Colonic mucosa (tissue), 4 donors: ENCODE measurements around the gene ABHD10. TPM values are rescaled to one million over a fixed set of nuclear protein-coding genes. Genes with fewer than 3 reads are reported as not detected.

Source experiments
- DNase-seq: peaks from one replicate; pipeline ENCODE4 v3.0.0-alpha.2; 2020
- H3K27ac ChIP-seq: fragments of 200-600 bp; one replicate; pipeline ENCODE4 v1.8.0; 2021
- H3K27me3 ChIP-seq: fragments of 200-600 bp; one replicate; pipeline ENCODE4 v1.8.0; 2021
- H3K36me3 ChIP-seq: fragments of 200-600 bp; one replicate; pipeline ENCODE4 v1.8.0; 2021
- H3K4me1 ChIP-seq: fragments of 200-600 bp; one replicate; pipeline ENCODE4 v1.8.0; 2021; ENCODE audit warnings: mild to moderate bottlenecking
- H3K4me3 ChIP-seq: fragments of 200-600 bp; one replicate; pipeline ENCODE4 v1.8.0; 2021
- H3K9ac ChIP-seq, 2 donors: one replicate each; pipeline ENCODE4 v1.7.0; 2013; ENCODE audit warnings: control low read depth in 2 of 2, low read depth in 2 of 2, low read length in 2 of 2
- H3K9me3 ChIP-seq: fragments of 200-600 bp; one replicate; pipeline ENCODE4 v1.8.0; 2021
- CTCF ChIP-seq: fragments of 200-600 bp; IDR thresholded peaks from one replicate; pipeline ENCODE4 v1.8.0; 2022; ENCODE audit warnings: antibody characterized with exemption, mild to moderate bottlenecking
- intact Hi-C: fragments of 100-400 bp; cut with DNase I; formaldehyde crosslinking; loops from one replicate; pipeline ENCODE4 v1.14.1; 2022
- total RNA-seq, 2 donors: library from RNA; stranded (reverse); fragmentation: NEBNext Ultra II Directional in 1 of 2; extraction: Animal tissue kit (Norgen Biotek cat#: 25700) in 1 of 2; gene quantifications; one replicate each; pipeline ENCODE4 v1.2.1, GENCODE V29; 2021
- donor health status: healthy.
- donor health status: DM: no; HTN: no; CAD: no.
- donor health status: DM: no; HTN: no; CAD: no.

Gene ABHD10
- total RNA-seq = 10 to 100 TPM; 27.8 to 31.7 TPM

- H3K4me3 ChIP-seq = peak within 1 kb of the TSS; percentile 68
- intact Hi-C loops = loop anchor here (10.0 kb wide), 1 partner anchor 114 kb away; no protein-coding TSS in a partner anchor
- H3K4me1 ChIP-seq = peaks cover 9% of the 10 kb centered on the region
- peak; percentile 98 for DNase-seq
- H3K36me3 ChIP-seq = no peaks in the 10 kb centered on the region
- no peak for TF ChIP-seq CTCF
- H3K9me3 ChIP-seq = no peaks in the 10 kb centered on the region
- no peaks in the 10 kb centered on the region for H3K27me3 ChIP-seq
- peak within 1 kb of the TSS; percentile 77 to 80 for H3K9ac ChIP-seq
- H3K27ac ChIP-seq = peak within 1 kb of the TSS; percentile 64
Measured at GRCh38 chr3:111978583-111979433, at the start of gene ABHD10. Gene ABHD10, plus strand, starts transcription at chr3:111979026. Its CDS starts 36 bp downstream, at chr3:111979062.

GRCh38 chr3:111929484-111929883 lies 49.3 kb upstream of the ABHD10 start:
- Histone ChIP-seq H3K4me1 (no peaks in the 10 kb centered on the region), H3K27ac (no peak overlapping the region), H3K9me3 (no peaks in the 10 kb centered on the region), H3K4me3 (no peak overlapping the region), H3K9ac (no peak overlapping the region), H3K36me3 (no peaks in the 10 kb centered on the region), H3K27me3 (no peaks in the 10 kb centered on the region)
- intact Hi-C loops = no loop called here
- no peak for DNase-seq
- TF ChIP-seq CTCF = no peak

GRCh38 chr3:111932946-111933345 lies 45.9 kb upstream of the ABHD10 start:
- no peaks in the 10 kb centered on the region for H3K27me3 ChIP-seq
- DNase-seq = no peak
- TF ChIP-seq CTCF = no peak
- no peaks in the 10 kb centered on the region for H3K9me3 ChIP-seq
- no peaks in the 10 kb centered on the region for H3K4me1 ChIP-seq
- no peaks in the 10 kb centered on the region for H3K36me3 ChIP-seq
- H3K27ac ChIP-seq = no peak overlapping the region
- intact Hi-C loops = no loop called here
- H3K4me3 ChIP-seq = no peak overlapping the region
- H3K9ac ChIP-seq = no peak overlapping the region

- DNase-seq = no peak
- H3K9me3 ChIP-seq = no peaks in the 10 kb centered on the region
- H3K27ac ChIP-seq = no peak overlapping the region
- no peaks in the 10 kb centered on the region for H3K36me3 ChIP-seq
- H3K9ac ChIP-seq = no peak overlapping the region
- TF ChIP-seq CTCF = no peak
- H3K27me3 ChIP-seq = no peaks in the 10 kb centered on the region
- no peak overlapping the region for H3K4me3 ChIP-seq
- intact Hi-C loops = no loop called here
- no peaks in the 10 kb centered on the region for H3K4me1 ChIP-seq
Measured at GRCh38 chr3:111936191-111936841, 42.5 kb upstream of the ABHD10 start.

- no peak for DNase-seq
- Histone ChIP-seq H3K9me3 (no peaks in the 10 kb centered on the region), H3K27ac (no peak overlapping the region), H3K4me1 (no peaks in the 10 kb centered on the region), H3K9ac (no peak overlapping the region), H3K36me3 (no peaks in the 10 kb centered on the region), H3K27me3 (no peaks in the 10 kb centered on the region), H3K4me3 (no peak overlapping the region)
- intact Hi-C loops = no loop called here
- no peak for TF ChIP-seq CTCF
Measured at GRCh38 chr3:111936967-111937366, 41.9 kb upstream of the ABHD10 start.
